Brain microvascular endothelial cell (primary cell): ENCODE data around the gene GDPGP1.

ENCODE experiments used
- DNase-seq: peaks from one replicate; pipeline ENCODE4 v3.0.0-alpha.2; 2020
- H3K27ac ChIP-seq: fragments of 250-450 bp; sonication (Bioruptor Pico); 2 replicates; pipeline ENCODE4 v1.5.1; 2020; ENCODE audit warnings: mild to moderate bottlenecking, moderate library complexity
- H3K27me3 ChIP-seq: fragments of 250-450 bp; sonication (Bioruptor Pico); replicated peaks from 2 replicates; pipeline ENCODE4 v1.5.1; 2020; ENCODE audit warnings: mild to moderate bottlenecking
- H3K36me3 ChIP-seq: fragments of 250-450 bp; sonication (Bioruptor Pico); replicated peaks from 2 replicates; pipeline ENCODE4 v1.5.1; 2020; ENCODE audit warnings: mild to moderate bottlenecking
- H3K4me3 ChIP-seq: 2 replicates; pipeline ENCODE4 v1.5.1; 2011; ENCODE audit warnings: low read depth, mild to moderate bottlenecking, control low read depth, low read length, moderate library complexity
- in situ Hi-C: cut with HindIII; loops from 2 replicates; pipeline ENCODE4 v1.10.0; 2017; ENCODE audit warnings: low sequenced_read_pairs, low pct_ligation_motif_present
- TF ChIP-seq, protein P1 (sequence below): IDR thresholded peaks from 2 replicates; pipeline ENCODE4 v1.5.1; 2011; ENCODE audit warnings: low read depth, mild to moderate bottlenecking, moderate library complexity, low read length, control low read depth, inconsistent platforms; ENCODE audit errors: missing control alignments

Gene GDPGP1

GRCh38 chr15:90189781-90190467 is 44.1 kb upstream of the GDPGP1 start:
- Histone ChIP-seq H3K36me3 (no peaks in the 10 kb centered on the region), H3K4me3 (no peak overlapping the region), H3K27ac (no peak overlapping the region), H3K27me3 (no peaks in the 10 kb centered on the region)
- DNase-seq, result no peak
- TF ChIP-seq, protein P1, sequence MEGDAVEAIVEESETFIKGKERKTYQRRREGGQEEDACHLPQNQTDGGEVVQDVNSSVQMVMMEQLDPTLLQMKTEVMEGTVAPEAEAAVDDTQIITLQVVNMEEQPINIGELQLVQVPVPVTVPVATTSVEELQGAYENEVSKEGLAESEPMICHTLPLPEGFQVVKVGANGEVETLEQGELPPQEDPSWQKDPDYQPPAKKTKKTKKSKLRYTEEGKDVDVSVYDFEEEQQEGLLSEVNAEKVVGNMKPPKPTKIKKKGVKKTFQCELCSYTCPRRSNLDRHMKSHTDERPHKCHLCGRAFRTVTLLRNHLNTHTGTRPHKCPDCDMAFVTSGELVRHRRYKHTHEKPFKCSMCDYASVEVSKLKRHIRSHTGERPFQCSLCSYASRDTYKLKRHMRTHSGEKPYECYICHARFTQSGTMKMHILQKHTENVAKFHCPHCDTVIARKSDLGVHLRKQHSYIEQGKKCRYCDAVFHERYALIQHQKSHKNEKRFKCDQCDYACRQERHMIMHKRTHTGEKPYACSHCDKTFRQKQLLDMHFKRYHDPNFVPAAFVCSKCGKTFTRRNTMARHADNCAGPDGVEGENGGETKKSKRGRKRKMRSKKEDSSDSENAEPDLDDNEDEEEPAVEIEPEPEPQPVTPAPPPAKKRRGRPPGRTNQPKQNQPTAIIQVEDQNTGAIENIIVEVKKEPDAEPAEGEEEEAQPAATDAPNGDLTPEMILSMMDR, result no peak
- in situ Hi-C loops, result no loop called here

DNA sequence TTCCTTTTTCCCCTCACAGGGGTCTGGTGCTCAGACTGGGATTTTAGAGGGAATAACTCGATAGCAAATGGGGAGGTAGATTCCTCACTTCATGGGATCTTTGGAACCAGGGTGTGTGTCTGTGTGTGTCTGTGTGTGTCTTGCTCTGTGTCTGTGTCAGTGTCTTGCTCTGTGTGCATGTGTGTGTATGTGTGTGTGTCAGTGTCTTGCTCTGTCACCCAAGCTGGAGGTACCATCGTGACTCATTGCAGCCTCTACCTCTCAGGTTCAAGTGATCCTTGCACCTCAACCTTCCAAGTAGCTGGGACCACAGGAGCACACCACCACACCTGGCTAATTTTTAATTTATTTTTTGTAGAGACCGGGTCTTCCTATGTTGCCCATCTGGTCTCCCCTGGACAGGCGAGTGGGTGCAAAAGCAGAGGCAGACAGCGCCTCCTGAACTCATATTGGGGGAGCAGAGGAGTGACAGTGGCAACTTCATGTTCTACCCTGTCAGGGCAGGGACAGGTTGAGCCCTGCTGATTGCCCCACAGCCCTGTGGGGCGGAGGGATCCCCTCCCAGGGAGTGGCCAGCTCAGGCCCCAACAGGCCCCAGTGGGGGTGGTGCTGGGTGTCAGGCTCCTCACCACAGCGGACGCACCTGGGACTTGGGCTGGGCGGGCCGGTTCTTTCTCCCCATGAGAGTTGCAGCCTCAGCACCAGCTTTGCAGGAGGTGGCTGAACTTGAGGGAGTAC is 43.2 kb upstream of the GDPGP1 start:
- Histone ChIP-seq H3K36me3 (no peaks in the 10 kb centered on the region), H3K4me3 (no peak overlapping the region), H3K27ac (no peak overlapping the region), H3K27me3 (no peaks in the 10 kb centered on the region)
- TF ChIP-seq, protein P1, result no peak
- in situ Hi-C loops, result no loop called here
- DNase-seq, result no peak

GRCh38 chr15:90191344-90191687 is 42.7 kb upstream of the GDPGP1 start:
- H3K27ac ChIP-seq, result no peak overlapping the region
- in situ Hi-C loops, result no loop called here
- H3K36me3 ChIP-seq, result no peaks in the 10 kb centered on the region
- no peak for DNase-seq
- H3K27me3 ChIP-seq, result no peaks in the 10 kb centered on the region
- H3K4me3 ChIP-seq, result no peak overlapping the region
- TF ChIP-seq, protein P1, result no peak

GRCh38 chr15:90191794-90192509 is 42.1 kb upstream of the GDPGP1 start:
- in situ Hi-C loops, result no loop called here
- H3K4me3 ChIP-seq, result no peak overlapping the region
- no peaks in the 10 kb centered on the region for H3K36me3 ChIP-seq
- DNase-seq, result no peak
- TF ChIP-seq, protein P1, result no peak
- H3K27ac ChIP-seq, result no peak overlapping the region
- H3K27me3 ChIP-seq, result no peaks in the 10 kb centered on the region

- H3K27me3 ChIP-seq, result no peaks in the 10 kb centered on the region
- no peak overlapping the region for H3K4me3 ChIP-seq
- in situ Hi-C loops, result no loop called here
- no peak overlapping the region for H3K27ac ChIP-seq
- TF ChIP-seq, protein P1, result no peak
- H3K36me3 ChIP-seq, result no peaks in the 10 kb centered on the region
- DNase-seq, result no peak
These were observed 40.8 kb upstream of the GDPGP1 start for GRCh38 chr15:90192961-90193786.
